ENCODE results near the gene XYLT1. TPM values are rescaled to one million over a fixed set of nuclear protein-coding genes. Genes with fewer than 3 reads are reported as not detected.
A peak's percentile ranks its signal among the peaks of the same experiment; 100 is the strongest.

The XYLT1 gene
- total RNA-seq, 1 experiment from 2014 or later, result 13.0 TPM

GRCh38 chr16:17475104-17475503, 4.3 kb upstream of the XYLT1 start:
- H3K4me3 ChIP-seq, result no peak overlapping the region
- no peaks in the 10 kb centered on the region for H3K27me3 ChIP-seq (replicated peaks)
- H3K36me3 ChIP-seq, result no peaks in the 10 kb centered on the region
- peaks cover 15% of the 10 kb centered on the region for H3K4me1 ChIP-seq (replicated peaks)
- H3K27ac ChIP-seq, result no peak overlapping the region
- no peaks in the 10 kb centered on the region for H3K9me3 ChIP-seq (replicated peaks)
- DNase-seq (ENCODE audit: low read depth in 1 of 2, low spot score in 2 of 2), result no peak

- DNase-seq (ENCODE audit: low read depth in 1 of 2, low spot score in 2 of 2), result no peak
Observed at GRCh38 chr16:17474572-17474971, 3.8 kb upstream of the XYLT1 start.

GRCh38 chr16:17474037-17474436, 3.3 kb upstream of the XYLT1 start:
- no peaks in the 10 kb centered on the region for H3K9me3 ChIP-seq (replicated peaks)
- DNase-seq (ENCODE audit: low read depth in 1 of 2, low spot score in 2 of 2), result no peak
- no peaks in the 10 kb centered on the region for H3K36me3 ChIP-seq
- H3K4me3 ChIP-seq, result no peak overlapping the region
- H3K27ac ChIP-seq, result no peak overlapping the region
- peaks cover 26% of the 10 kb centered on the region for H3K4me1 ChIP-seq (replicated peaks)
- H3K27me3 ChIP-seq (replicated peaks), result no peaks in the 10 kb centered on the region

More at GRCh38 chr16:17474572-17474971, 3.8 kb upstream of the XYLT1 start:
- H3K36me3 ChIP-seq, result no peaks in the 10 kb centered on the region
- no peaks in the 10 kb centered on the region for H3K27me3 ChIP-seq (replicated peaks)
- H3K9me3 ChIP-seq (replicated peaks), result no peaks in the 10 kb centered on the region
- no peak overlapping the region for H3K4me3 ChIP-seq
- no peak overlapping the region for H3K27ac ChIP-seq
- H3K4me1 ChIP-seq (replicated peaks), result peaks cover 20% of the 10 kb centered on the region

- Histone ChIP-seq H3K36me3 (no peaks in the 10 kb centered on the region), H3K4me3 (no peak overlapping the region), H3K27me3 (replicated peaks) (no peaks in the 10 kb centered on the region), H3K9me3 (replicated peaks) (no peaks in the 10 kb centered on the region), H3K27ac (no peak overlapping the region), H3K4me1 (replicated peaks) (peaks cover 45% of the 10 kb centered on the region)
- DNase-seq (ENCODE audit: low read depth in 1 of 2, low spot score in 2 of 2), result no peak
Observed at GRCh38 chr16:17471719-17472461, 1.1 kb upstream of the XYLT1 start.

GRCh38 chr16:17470182-17470907, 415 bp downstream of the XYLT1 start:
- H3K27ac ChIP-seq, result no peak overlapping the region
- H3K4me1 ChIP-seq (replicated peaks), result peaks cover 53% of the 10 kb centered on the region
- no peaks in the 10 kb centered on the region; the same call in 1 of the 2 replicates for H3K36me3 ChIP-seq
- peak overlapping the region; percentile 68 for H3K4me3 ChIP-seq
- DNase-seq (ENCODE audit: low read depth in 1 of 2, low spot score in 2 of 2), result peak in 1 of 2 experiments; percentile 21
- no peaks in the 10 kb centered on the region for H3K9me3 ChIP-seq (replicated peaks)
- H3K27me3 ChIP-seq (replicated peaks), result no peaks in the 10 kb centered on the region

GRCh38 chr16:17469741-17470181, 999 bp downstream of the XYLT1 start:
- Histone ChIP-seq H3K36me3 (no peaks in the 10 kb centered on the region; the same call in 1 of the 2 replicates), H3K27me3 (replicated peaks) (no peaks in the 10 kb centered on the region), H3K9me3 (replicated peaks) (no peaks in the 10 kb centered on the region), H3K4me1 (replicated peaks) (peaks cover 53% of the 10 kb centered on the region), H3K27ac (peak overlapping the region; percentile 1; the same call in 1 of the 2 replicates), H3K4me3 (peak overlapping the region; percentile 68)
- no peak for DNase-seq (ENCODE audit: low read depth in 1 of 2, low spot score in 2 of 2)

GRCh38 chr16:17469011-17469740, 1.6 kb downstream of the XYLT1 start:
- H3K27me3 ChIP-seq (replicated peaks), result no peaks in the 10 kb centered on the region
- H3K27ac ChIP-seq, result peak overlapping the region; percentile 1; the same call in 1 of the 2 replicates
- peak; percentile 52 to 62 for DNase-seq (ENCODE audit: low read depth in 1 of 2, low spot score in 2 of 2)
- H3K4me3 ChIP-seq, result peak overlapping the region; percentile 68
- H3K36me3 ChIP-seq, result no peaks in the 10 kb centered on the region; the same call in 1 of the 2 replicates
- H3K9me3 ChIP-seq (replicated peaks), result no peaks in the 10 kb centered on the region
- peaks cover 53% of the 10 kb centered on the region for H3K4me1 ChIP-seq (replicated peaks)

GRCh38 chr16:17468611-17469010, 2.1 kb downstream of the XYLT1 start:
- H3K4me1 ChIP-seq (replicated peaks), result peaks cover 53% of the 10 kb centered on the region
- H3K9me3 ChIP-seq (replicated peaks), result no peaks in the 10 kb centered on the region
- no peak for DNase-seq (ENCODE audit: low read depth in 1 of 2, low spot score in 2 of 2)
- H3K36me3 ChIP-seq, result no peaks in the 10 kb centered on the region; the same call in 1 of the 2 replicates
- no peaks in the 10 kb centered on the region for H3K27me3 ChIP-seq (replicated peaks)
- no peak overlapping the region for H3K27ac ChIP-seq
- peak overlapping the region; percentile 68 for H3K4me3 ChIP-seq

GRCh38 chr16:17467923-17468540, 2.7 kb downstream of the XYLT1 start:
- Histone ChIP-seq H3K27me3 (replicated peaks) (no peaks in the 10 kb centered on the region), H3K9me3 (replicated peaks) (no peaks in the 10 kb centered on the region), H3K27ac (no peak overlapping the region), H3K4me3 (no peak overlapping the region; the same call in 1 of the 2 replicates), H3K4me1 (replicated peaks) (peaks cover 53% of the 10 kb centered on the region), H3K36me3 (no peaks in the 10 kb centered on the region; the same call in 1 of the 2 replicates)
- peak; percentile 64 to 70 for DNase-seq (ENCODE audit: low read depth in 1 of 2, low spot score in 2 of 2)

GRCh38 chr16:17466876-17467275, 3.9 kb downstream of the XYLT1 start:
- peaks cover 52% of the 10 kb centered on the region for H3K4me1 ChIP-seq (replicated peaks)
- H3K27ac ChIP-seq, result no peak overlapping the region
- DNase-seq (ENCODE audit: low read depth in 1 of 2, low spot score in 2 of 2), result peak in 1 of 2 experiments; percentile 54
- no peaks in the 10 kb centered on the region for H3K27me3 ChIP-seq (replicated peaks)
- H3K4me3 ChIP-seq, result no peak overlapping the region
- no peaks in the 10 kb centered on the region; the same call in 1 of the 2 replicates for H3K36me3 ChIP-seq
- no peaks in the 10 kb centered on the region for H3K9me3 ChIP-seq (replicated peaks)

GRCh38 chr16:17465460-17465859, 5.3 kb downstream of the XYLT1 start:
- Histone ChIP-seq H3K9me3 (replicated peaks) (no peaks in the 10 kb centered on the region), H3K27ac (no peak overlapping the region), H3K36me3 (no peaks in the 10 kb centered on the region; the same call in 1 of the 2 replicates), H3K27me3 (replicated peaks) (no peaks in the 10 kb centered on the region), H3K4me1 (replicated peaks) (peaks cover 42% of the 10 kb centered on the region), H3K4me3 (no peak overlapping the region)
- DNase-seq (ENCODE audit: low read depth in 1 of 2, low spot score in 2 of 2), result no peak

GRCh38 chr16:17463335-17463734, 7.4 kb downstream of the XYLT1 start:
- DNase-seq (ENCODE audit: low read depth in 1 of 2, low spot score in 2 of 2), result no peak
- no peak overlapping the region for H3K4me3 ChIP-seq

More at GRCh38 chr16:17463335-17463734, 7.4 kb downstream of the XYLT1 start:
- Histone ChIP-seq H3K27ac (no peak overlapping the region), H3K4me1 (replicated peaks) (peaks cover 23% of the 10 kb centered on the region), H3K27me3 (replicated peaks) (no peaks in the 10 kb centered on the region), H3K36me3 (no peaks in the 10 kb centered on the region; the same call in 1 of the 2 replicates), H3K9me3 (replicated peaks) (no peaks in the 10 kb centered on the region)
